Stimulated activated naive CD8-positive, alpha-beta T cell treated with anti-CD3 and anti-CD28 coated beads, Interleukin-15, Interleukin-2, amounts not matched to agents 100 ng/mL and 50 ng/mL, for 24 hours (primary cell): ENCODE data around the gene DENND1C.

ENCODE experiments used
- H3K27ac Mint-ChIP-seq: one replicate; pipeline ENCODE4 v1.8.0; 2021; ENCODE audit warnings: mild to moderate bottlenecking, mixed read lengths
- H3K27me3 Mint-ChIP-seq: one replicate; pipeline ENCODE4 v1.8.0; 2021; ENCODE audit warnings: mixed read lengths
- H3K36me3 Mint-ChIP-seq: one replicate; pipeline ENCODE4 v1.8.0; 2021; ENCODE audit warnings: low read depth, mixed read lengths
- H3K4me1 Mint-ChIP-seq: one replicate; pipeline ENCODE4 v1.8.0; 2021; ENCODE audit warnings: low read depth, mixed read lengths
- H3K4me3 Mint-ChIP-seq: one replicate; pipeline ENCODE4 v1.8.0; 2021; ENCODE audit warnings: mild to moderate bottlenecking, mixed read lengths
- H3K9me3 Mint-ChIP-seq: one replicate; pipeline ENCODE4 v1.8.0; 2021; ENCODE audit warnings: mixed read lengths

The DENND1C gene, protein sequence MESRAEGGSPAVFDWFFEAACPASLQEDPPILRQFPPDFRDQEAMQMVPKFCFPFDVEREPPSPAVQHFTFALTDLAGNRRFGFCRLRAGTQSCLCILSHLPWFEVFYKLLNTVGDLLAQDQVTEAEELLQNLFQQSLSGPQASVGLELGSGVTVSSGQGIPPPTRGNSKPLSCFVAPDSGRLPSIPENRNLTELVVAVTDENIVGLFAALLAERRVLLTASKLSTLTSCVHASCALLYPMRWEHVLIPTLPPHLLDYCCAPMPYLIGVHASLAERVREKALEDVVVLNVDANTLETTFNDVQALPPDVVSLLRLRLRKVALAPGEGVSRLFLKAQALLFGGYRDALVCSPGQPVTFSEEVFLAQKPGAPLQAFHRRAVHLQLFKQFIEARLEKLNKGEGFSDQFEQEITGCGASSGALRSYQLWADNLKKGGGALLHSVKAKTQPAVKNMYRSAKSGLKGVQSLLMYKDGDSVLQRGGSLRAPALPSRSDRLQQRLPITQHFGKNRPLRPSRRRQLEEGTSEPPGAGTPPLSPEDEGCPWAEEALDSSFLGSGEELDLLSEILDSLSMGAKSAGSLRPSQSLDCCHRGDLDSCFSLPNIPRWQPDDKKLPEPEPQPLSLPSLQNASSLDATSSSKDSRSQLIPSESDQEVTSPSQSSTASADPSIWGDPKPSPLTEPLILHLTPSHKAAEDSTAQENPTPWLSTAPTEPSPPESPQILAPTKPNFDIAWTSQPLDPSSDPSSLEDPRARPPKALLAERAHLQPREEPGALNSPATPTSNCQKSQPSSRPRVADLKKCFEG

GRCh38 chr19:6481541-6482342 lies at the start of gene DENND1C:
Gene DENND1C, minus strand, starts transcription at chr19:6481787. Its CDS starts 92 bp downstream, at chr19:6481695.
- Mint-ChIP-seq H3K36me3 (peaks cover 4% of the 10 kb centered on the region), H3K4me3 (peak within 1 kb of the TSS; percentile 96), H3K27me3 (no peaks in the 10 kb centered on the region), H3K27ac (peak within 1 kb of the TSS; percentile 95), H3K4me1 (peaks cover 32% of the 10 kb centered on the region), H3K9me3 (no peaks in the 10 kb centered on the region)

GRCh38 chr19:6530386-6531162 lies 49.0 kb upstream of the DENND1C start, which contains the start of gene TNFSF9:
Gene TNFSF9, plus strand, starts transcription at chr19:6531026. Its CDS starts 11 bp downstream, at chr19:6531037.
- peaks cover 38% of the 10 kb centered on the region for H3K4me1 Mint-ChIP-seq
- peaks cover 7% of the 10 kb centered on the region for H3K36me3 Mint-ChIP-seq
- H3K27ac Mint-ChIP-seq: peak within 1 kb of the TSS; percentile 90
- H3K27me3 Mint-ChIP-seq: peaks cover 35% of the 10 kb centered on the region
- H3K9me3 Mint-ChIP-seq: no peaks in the 10 kb centered on the region
- peak within 1 kb of the TSS; percentile 88 for H3K4me3 Mint-ChIP-seq

GRCh38 chr19:6529937-6530385 lies 48.4 kb upstream of the DENND1C start:
- Mint-ChIP-seq H3K4me3 (peak overlapping the region; percentile 88), H3K4me1 (peaks cover 35% of the 10 kb centered on the region), H3K36me3 (peaks cover 4% of the 10 kb centered on the region), H3K9me3 (no peaks in the 10 kb centered on the region), H3K27me3 (peaks cover 35% of the 10 kb centered on the region), H3K27ac (peak overlapping the region; percentile 90)

DNA sequence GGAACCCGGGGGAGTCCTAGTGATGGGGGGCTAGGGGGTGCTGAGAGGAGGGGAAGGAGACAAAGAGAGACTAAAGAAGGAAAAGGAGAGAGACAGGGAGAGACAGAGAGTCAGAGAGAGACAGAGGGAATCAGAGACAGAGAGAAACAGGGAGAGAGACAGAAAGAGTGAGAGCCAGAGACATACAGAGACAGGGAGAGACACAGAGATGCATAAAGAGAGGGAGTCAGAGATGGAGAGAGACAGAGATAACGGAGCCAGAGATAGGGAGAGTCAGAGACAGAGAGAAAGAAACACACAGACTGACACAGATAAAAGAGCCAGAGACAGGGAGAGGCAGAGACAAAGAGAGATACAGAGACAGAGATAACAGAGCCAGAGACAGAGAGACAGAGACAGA lies 47.8 kb upstream of the DENND1C start:
- H3K9me3 Mint-ChIP-seq: no peaks in the 10 kb centered on the region
- peaks cover 4% of the 10 kb centered on the region for H3K36me3 Mint-ChIP-seq
- H3K27me3 Mint-ChIP-seq: peaks cover 35% of the 10 kb centered on the region
- peak overlapping the region; percentile 90 for H3K27ac Mint-ChIP-seq
- H3K4me3 Mint-ChIP-seq: no peak overlapping the region
- peaks cover 35% of the 10 kb centered on the region for H3K4me1 Mint-ChIP-seq

GRCh38 chr19:6528544-6529121 lies 47.0 kb upstream of the DENND1C start:
- Mint-ChIP-seq H3K27ac (no peak overlapping the region), H3K4me1 (peaks cover 35% of the 10 kb centered on the region), H3K9me3 (no peaks in the 10 kb centered on the region), H3K36me3 (peaks cover 4% of the 10 kb centered on the region), H3K4me3 (no peak overlapping the region), H3K27me3 (peaks cover 31% of the 10 kb centered on the region)

DNA sequence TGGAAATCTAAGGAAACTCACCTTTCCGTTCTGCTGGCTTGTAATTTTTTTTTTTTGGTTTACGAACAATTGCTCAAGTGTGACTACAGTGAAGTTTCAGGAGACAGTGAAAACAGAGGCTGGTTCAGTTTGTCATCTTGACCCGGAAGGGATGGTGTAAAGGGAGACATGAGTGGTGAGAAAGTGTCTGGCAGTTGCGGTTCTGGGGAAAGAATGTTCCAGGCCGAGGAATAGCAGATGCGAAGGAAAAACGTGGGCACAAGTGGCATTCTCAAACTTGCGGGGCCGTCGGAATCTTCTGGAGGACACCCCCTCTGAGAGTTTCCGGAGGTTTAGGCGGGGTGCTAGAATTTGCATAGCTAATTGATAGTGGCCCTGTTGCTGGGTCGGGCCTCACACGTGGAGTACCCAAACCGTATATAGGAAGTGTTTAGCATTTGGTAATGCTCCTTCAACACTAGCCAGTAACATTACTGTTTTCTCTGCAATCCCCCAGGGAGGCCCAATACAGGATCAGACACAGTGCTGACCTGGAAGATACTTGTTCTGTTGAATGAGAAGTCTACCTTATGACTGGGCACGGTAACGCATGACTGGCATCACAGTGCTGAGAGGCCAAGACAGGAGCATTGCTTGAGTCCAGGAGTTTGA lies 46.4 kb upstream of the DENND1C start:
- Mint-ChIP-seq H3K4me3 (no peak overlapping the region), H3K27ac (no peak overlapping the region), H3K9me3 (no peaks in the 10 kb centered on the region), H3K27me3 (peaks cover 31% of the 10 kb centered on the region), H3K36me3 (peaks cover 4% of the 10 kb centered on the region), H3K4me1 (peaks cover 35% of the 10 kb centered on the region)

GRCh38 chr19:6524311-6524710 lies 42.7 kb upstream of the DENND1C start:
- Mint-ChIP-seq H3K9me3 (no peaks in the 10 kb centered on the region), H3K4me1 (peaks cover 33% of the 10 kb centered on the region), H3K27ac (no peak overlapping the region), H3K4me3 (no peak overlapping the region), H3K27me3 (peaks cover 2% of the 10 kb centered on the region), H3K36me3 (no peaks in the 10 kb centered on the region)

GRCh38 chr19:6522712-6523111 lies 41.1 kb upstream of the DENND1C start:
- Mint-ChIP-seq H3K4me1 (peaks cover 43% of the 10 kb centered on the region), H3K27ac (peak overlapping the region; percentile 59), H3K36me3 (no peaks in the 10 kb centered on the region), H3K27me3 (no peaks in the 10 kb centered on the region), H3K9me3 (no peaks in the 10 kb centered on the region), H3K4me3 (peak overlapping the region; percentile 14)

- peak overlapping the region; percentile 14 for H3K4me3 Mint-ChIP-seq
- peak overlapping the region; percentile 59 for H3K27ac Mint-ChIP-seq
These were observed 40.4 kb upstream of the DENND1C start for GRCh38 chr19:6521718-6522646.

DNA sequence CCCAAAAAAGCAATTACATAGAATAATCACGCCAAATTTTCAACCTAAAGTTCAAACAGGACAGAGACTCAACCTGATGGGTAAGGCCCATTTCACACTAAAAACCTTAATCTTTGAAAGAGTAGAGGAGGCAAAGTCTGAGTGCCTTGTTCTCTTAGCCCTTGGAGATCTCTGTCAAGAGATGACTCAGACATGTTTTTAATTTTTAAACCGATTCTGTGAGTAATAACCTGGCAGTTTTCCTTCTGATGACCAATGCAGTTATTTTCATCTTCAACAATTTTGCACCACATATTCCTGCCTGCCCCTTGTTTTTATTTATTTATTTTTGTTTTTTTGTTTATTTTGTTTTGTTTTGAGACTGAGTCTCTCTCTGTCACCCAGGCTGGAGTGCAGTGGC lies 37.7 kb upstream of the DENND1C start:
- Mint-ChIP-seq H3K4me3 (peak overlapping the region; percentile 66), H3K36me3 (no peaks in the 10 kb centered on the region), H3K27ac (peak overlapping the region; percentile 92), H3K27me3 (no peaks in the 10 kb centered on the region), H3K4me1 (peaks cover 60% of the 10 kb centered on the region), H3K9me3 (no peaks in the 10 kb centered on the region)

More at GRCh38 chr19:6521718-6522646, 40.4 kb upstream of the DENND1C start:
- no peaks in the 10 kb centered on the region for H3K36me3 Mint-ChIP-seq
- peaks cover 48% of the 10 kb centered on the region for H3K4me1 Mint-ChIP-seq
- no peaks in the 10 kb centered on the region for H3K27me3 Mint-ChIP-seq
- no peaks in the 10 kb centered on the region for H3K9me3 Mint-ChIP-seq

- Mint-ChIP-seq H3K27ac (peak overlapping the region; percentile 94), H3K4me1 (peaks cover 60% of the 10 kb centered on the region), H3K36me3 (no peaks in the 10 kb centered on the region), H3K27me3 (no peaks in the 10 kb centered on the region), H3K4me3 (peak overlapping the region; percentile 71), H3K9me3 (no peaks in the 10 kb centered on the region)
These were observed 36.7 kb upstream of the DENND1C start for GRCh38 chr19:6518145-6518911.
